Stimulated activated CD4-positive, alpha-beta T cell treated with anti-CD3 and anti-CD28 coated beads, Interleukin-15, amount 100 ng/mL, for 24 hours (primary cell): Measurements from ENCODE around the gene VPS39.

Experiments
- DNase-seq: peaks from one replicate; pipeline ENCODE4 v3.0.0-alpha.2; 2020

VPS39 gene

GRCh38 chr15:42123546-42123945 lies 84.6 kb downstream of the VPS39 start:
- no peak for DNase-seq

- DNase-seq: no peak
Measured at GRCh38 chr15:42121682-42122081, 86.4 kb downstream of the VPS39 start.

GRCh38 chr15:42121021-42121420 lies 87.1 kb downstream of the VPS39 start:
- DNase-seq: no peak

GRCh38 chr15:42120285-42120684 lies 87.8 kb downstream of the VPS39 start:
- no peak for DNase-seq

- DNase-seq: no peak
Measured at GRCh38 chr15:42119446-42119760, 88.7 kb downstream of the VPS39 start.

- no peak for DNase-seq
Measured at GRCh38 chr15:42118650-42119445, 89.3 kb downstream of the VPS39 start.

- no peak for DNase-seq
Measured at GRCh38 chr15:42111924-42112323, 96.2 kb downstream of the VPS39 start.

GRCh38 chr15:42110367-42110766 lies 97.7 kb downstream of the VPS39 start:
- DNase-seq: no peak

- DNase-seq: no peak
Measured at GRCh38 chr15:42108806-42109205, 99.3 kb downstream of the VPS39 start.
